Astrocyte (in vitro differentiated cells and primary cell): ENCODE measurements around the gene ELK3. TPM values are rescaled to one million over a fixed set of nuclear protein-coding genes. Genes with fewer than 3 reads are reported as not detected.

Experiments used
- DNase-seq: peaks from one replicate; pipeline ENCODE4 v3.0.0-alpha.2; 2010; ENCODE audit warnings: low read depth
- FAIRE-seq: peaks from 2 replicates; lab custom pipeline; 2011; peaks lifted over from hg19 to GRCh38; lab: Jason Lieb, UNC
- H2AFZ ChIP-seq: 2 replicates; pipeline ENCODE4 v1.6.0; 2012; ENCODE audit warnings: low read depth, low read length, inconsistent platforms
- H3K27ac ChIP-seq: 2 replicates; pipeline ENCODE4 v1.5.1; 2011; ENCODE audit warnings: low read depth, low read length, inconsistent platforms
- H3K27me3 ChIP-seq: 2 replicates; pipeline ENCODE4 v1.6.0; 2011; ENCODE audit warnings: low read length, inconsistent platforms; ENCODE audit not compliant: insufficient read depth
- H3K36me3 ChIP-seq: 2 replicates; pipeline ENCODE4 v1.5.1; 2011; ENCODE audit warnings: low read length, inconsistent platforms; ENCODE audit not compliant: insufficient read depth
- H3K4me1 ChIP-seq: 2 replicates; pipeline ENCODE4 v1.5.1; 2011; ENCODE audit warnings: low read length, inconsistent platforms; ENCODE audit not compliant: insufficient read depth
- H3K4me2 ChIP-seq: 2 replicates; pipeline ENCODE4 v1.6.0; 2012; ENCODE audit warnings: low read length, inconsistent platforms
- H3K4me3 ChIP-seq: 2 replicates; pipeline ENCODE4 v1.5.1; 2011; ENCODE audit warnings: low read depth, mild to moderate bottlenecking, low read length, inconsistent platforms; ENCODE audit not compliant: insufficient read depth
- H3K79me2 ChIP-seq: 2 replicates; pipeline ENCODE4 v1.6.0; 2012; ENCODE audit warnings: mild to moderate bottlenecking, low read length, inconsistent platforms; ENCODE audit not compliant: insufficient read depth
- H3K9ac ChIP-seq: 2 replicates; pipeline ENCODE4 v1.6.0; 2012; ENCODE audit warnings: mild to moderate bottlenecking, low read length, inconsistent platforms
- H3K9me3 ChIP-seq: 2 replicates; pipeline ENCODE4 v1.5.1; 2012; ENCODE audit warnings: low read depth, mild to moderate bottlenecking, low read length, inconsistent platforms; ENCODE audit not compliant: insufficient read depth
- H4K20me1 ChIP-seq: 2 replicates; pipeline ENCODE4 v1.6.0; 2012; ENCODE audit warnings: low read length, inconsistent platforms; ENCODE audit not compliant: insufficient read depth
- H3K27ac Mint-ChIP-seq: one replicate; pipeline ENCODE4 v1.8.0; 2021; ENCODE audit warnings: mild to moderate bottlenecking, mixed read lengths; ENCODE audit not compliant: unreplicated experiment
- H3K27me3 Mint-ChIP-seq: one replicate; pipeline ENCODE4 v1.8.0; 2021; ENCODE audit warnings: low read depth, mixed read lengths; ENCODE audit not compliant: unreplicated experiment
- H3K36me3 Mint-ChIP-seq: one replicate; pipeline ENCODE4 v1.8.0; 2021; ENCODE audit warnings: low read depth, mixed read lengths; ENCODE audit not compliant: unreplicated experiment
- H3K4me1 Mint-ChIP-seq: one replicate; pipeline ENCODE4 v1.8.0; 2021; ENCODE audit warnings: low read depth, mixed read lengths; ENCODE audit not compliant: unreplicated experiment
- H3K4me3 Mint-ChIP-seq: one replicate; pipeline ENCODE4 v1.8.0; 2021; ENCODE audit warnings: mild to moderate bottlenecking, moderate library complexity, mixed read lengths; ENCODE audit not compliant: unreplicated experiment
- H3K9me3 Mint-ChIP-seq: one replicate; pipeline ENCODE4 v1.8.0; 2021; ENCODE audit warnings: mild to moderate bottlenecking, mixed read lengths; ENCODE audit not compliant: unreplicated experiment
- EZH2 ChIP-seq: IDR thresholded peaks from 2 replicates; pipeline ENCODE4 v1.6.1; 2012; ENCODE audit warnings: mild to moderate bottlenecking, low read length, inconsistent platforms; ENCODE audit not compliant: insufficient read depth
- total RNA-seq: library from RNA; stranded (reverse); gene quantifications from 2 replicates; pipeline ENCODE4 v1.2.1, GENCODE V29; 2021
- TF ChIP-seq, protein P1 (sequence below): IDR thresholded peaks from 2 replicates; pipeline ENCODE4 v1.5.1; 2011; ENCODE audit warnings: low read depth, mild to moderate bottlenecking, inconsistent platforms, low read length, moderate library complexity; ENCODE audit not compliant: insufficient read depth

Gene ELK3
- total RNA-seq, 1 donor from 2014 or later: 62.7 TPM

DNA sequence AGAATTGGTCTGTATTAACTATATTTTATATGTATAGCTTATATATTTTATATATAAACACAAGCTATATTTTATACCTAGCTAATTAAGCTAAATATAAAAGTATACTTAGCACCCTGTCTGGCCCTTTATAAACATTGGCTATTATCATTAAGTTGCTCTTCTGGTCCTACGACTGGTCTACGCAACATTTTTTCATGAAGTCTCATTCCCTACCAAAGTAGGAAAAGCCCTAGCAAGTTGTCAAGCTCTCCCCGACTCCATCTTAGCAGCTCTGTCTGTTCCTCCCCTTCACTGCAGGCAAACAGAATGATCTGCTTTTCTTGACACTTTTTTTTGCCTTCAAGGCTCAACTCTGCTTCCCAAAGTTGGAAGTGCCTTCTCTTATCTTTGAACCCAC is 36.7 kb upstream of the ELK3 start:
- no peak overlapping the region for H3K4me3 ChIP-seq
- peaks cover 4% of the 10 kb centered on the region for H3K9me3 Mint-ChIP-seq
- no peak for TF ChIP-seq EZH2
- TF ChIP-seq, protein P1, sequence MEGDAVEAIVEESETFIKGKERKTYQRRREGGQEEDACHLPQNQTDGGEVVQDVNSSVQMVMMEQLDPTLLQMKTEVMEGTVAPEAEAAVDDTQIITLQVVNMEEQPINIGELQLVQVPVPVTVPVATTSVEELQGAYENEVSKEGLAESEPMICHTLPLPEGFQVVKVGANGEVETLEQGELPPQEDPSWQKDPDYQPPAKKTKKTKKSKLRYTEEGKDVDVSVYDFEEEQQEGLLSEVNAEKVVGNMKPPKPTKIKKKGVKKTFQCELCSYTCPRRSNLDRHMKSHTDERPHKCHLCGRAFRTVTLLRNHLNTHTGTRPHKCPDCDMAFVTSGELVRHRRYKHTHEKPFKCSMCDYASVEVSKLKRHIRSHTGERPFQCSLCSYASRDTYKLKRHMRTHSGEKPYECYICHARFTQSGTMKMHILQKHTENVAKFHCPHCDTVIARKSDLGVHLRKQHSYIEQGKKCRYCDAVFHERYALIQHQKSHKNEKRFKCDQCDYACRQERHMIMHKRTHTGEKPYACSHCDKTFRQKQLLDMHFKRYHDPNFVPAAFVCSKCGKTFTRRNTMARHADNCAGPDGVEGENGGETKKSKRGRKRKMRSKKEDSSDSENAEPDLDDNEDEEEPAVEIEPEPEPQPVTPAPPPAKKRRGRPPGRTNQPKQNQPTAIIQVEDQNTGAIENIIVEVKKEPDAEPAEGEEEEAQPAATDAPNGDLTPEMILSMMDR: no peak
- no peaks in the 10 kb centered on the region for H3K79me2 ChIP-seq
- no peak overlapping the region for H3K9ac ChIP-seq
- no peaks in the 10 kb centered on the region for H3K4me1 ChIP-seq
- H3K27ac ChIP-seq: no peak overlapping the region
- no peaks in the 10 kb centered on the region for H3K9me3 ChIP-seq
- no peak overlapping the region for H3K4me3 Mint-ChIP-seq
- peaks cover 12% of the 10 kb centered on the region for H3K27me3 Mint-ChIP-seq
- no peaks in the 10 kb centered on the region for H3K36me3 ChIP-seq
- no peaks in the 10 kb centered on the region for H3K4me1 Mint-ChIP-seq
- H3K36me3 Mint-ChIP-seq: no peaks in the 10 kb centered on the region
- no peak overlapping the region for H3K4me2 ChIP-seq
- no peaks in the 10 kb centered on the region for H3K27me3 ChIP-seq
- no peak overlapping the region for H3K27ac Mint-ChIP-seq
- H4K20me1 ChIP-seq: no peaks in the 10 kb centered on the region
- DNase-seq: no peak
- FAIRE-seq: no peak
- H2AFZ ChIP-seq: no peak overlapping the region

DNA sequence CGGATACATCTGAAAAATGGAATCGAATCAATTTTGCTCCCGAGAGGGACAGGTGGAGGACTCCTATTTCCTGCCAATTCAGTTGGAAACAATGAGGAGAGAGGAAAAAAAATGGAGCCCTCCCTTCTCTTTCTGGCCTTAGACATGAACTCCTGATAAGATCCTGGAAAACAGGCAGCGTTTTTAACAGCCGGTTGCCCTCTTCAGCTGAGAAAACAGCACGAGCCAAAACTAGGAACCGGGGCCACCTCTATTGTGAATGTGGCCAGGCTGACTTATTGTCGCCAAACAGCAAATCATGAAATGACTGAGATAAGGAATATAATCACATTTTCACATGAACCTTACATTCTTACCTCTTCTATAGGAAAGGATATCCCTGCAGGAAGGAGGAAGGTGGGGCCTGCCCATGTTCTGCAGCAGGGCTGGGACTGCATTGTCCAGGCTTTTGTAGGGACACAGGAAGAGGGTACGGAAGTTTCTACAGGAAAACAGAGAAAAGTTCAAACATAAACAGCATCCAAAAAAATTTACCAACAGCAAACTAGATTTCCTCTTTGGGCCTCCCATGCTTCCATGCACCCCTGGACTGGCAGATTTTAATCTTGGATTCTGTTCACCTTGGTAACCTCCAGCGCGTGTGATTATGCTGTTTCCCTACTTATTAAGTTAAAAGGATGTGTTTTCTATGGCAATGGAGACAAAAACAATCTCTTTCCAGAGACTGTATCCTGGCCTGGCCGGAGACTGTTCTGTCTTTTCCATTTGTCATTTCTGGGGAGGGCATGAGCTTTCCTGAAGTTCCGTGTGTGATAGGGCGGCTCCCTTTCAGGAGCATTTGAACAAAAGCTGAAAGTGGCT is 29.0 kb upstream of the ELK3 start:
- Histone ChIP-seq H3K27ac (no peak overlapping the region), H3K4me3 (no peak overlapping the region), H3K79me2 (no peaks in the 10 kb centered on the region), H3K4me1 (no peaks in the 10 kb centered on the region), H3K36me3 (no peaks in the 10 kb centered on the region), H3K9me3 (no peaks in the 10 kb centered on the region), H2AFZ (no peak overlapping the region), H3K9ac (no peak overlapping the region), H3K27me3 (no peaks in the 10 kb centered on the region), H4K20me1 (no peaks in the 10 kb centered on the region), H3K4me2 (no peak overlapping the region)
- no peak for FAIRE-seq
- no peak for DNase-seq
- peaks cover 13% of the 10 kb centered on the region for H3K27me3 Mint-ChIP-seq
- no peak overlapping the region for H3K4me3 Mint-ChIP-seq
- H3K27ac Mint-ChIP-seq: no peak overlapping the region
- H3K9me3 Mint-ChIP-seq: no peaks in the 10 kb centered on the region
- peaks cover 18% of the 10 kb centered on the region for H3K4me1 Mint-ChIP-seq
- TF ChIP-seq, protein P1: no peak
- no peak for TF ChIP-seq EZH2
- H3K36me3 Mint-ChIP-seq: no peaks in the 10 kb centered on the region

DNA sequence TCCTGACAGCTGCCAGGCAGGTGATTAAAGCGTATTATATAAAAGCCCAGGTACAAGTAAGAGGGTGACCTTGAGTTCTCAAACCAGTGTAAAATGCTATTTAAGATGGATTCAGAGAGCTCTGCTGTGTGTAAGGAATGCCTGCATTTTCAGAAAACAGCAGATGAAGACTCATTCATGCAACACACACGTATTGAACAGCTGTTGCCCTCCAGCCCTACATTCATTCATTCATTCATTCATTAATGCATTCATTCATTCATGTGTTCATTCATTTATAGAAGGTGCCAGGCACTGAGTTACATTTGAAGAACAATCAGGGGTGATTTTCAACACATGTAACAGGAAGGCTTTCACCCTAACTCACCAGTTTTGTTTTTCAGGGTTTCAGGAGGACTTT is 27.4 kb upstream of the ELK3 start:
- H3K4me1 Mint-ChIP-seq: peaks cover 18% of the 10 kb centered on the region
- DNase-seq: no peak
- H3K27ac Mint-ChIP-seq: no peak overlapping the region
- no peaks in the 10 kb centered on the region for H3K36me3 Mint-ChIP-seq
- H2AFZ ChIP-seq: no peak overlapping the region
- no peaks in the 10 kb centered on the region for H4K20me1 ChIP-seq
- no peak overlapping the region for H3K4me3 Mint-ChIP-seq
- H3K4me1 ChIP-seq: no peaks in the 10 kb centered on the region
- H3K4me3 ChIP-seq: no peak overlapping the region
- no peak for FAIRE-seq
- TF ChIP-seq, protein P1: no peak
- TF ChIP-seq EZH2: no peak
- H3K9me3 ChIP-seq: no peaks in the 10 kb centered on the region
- H3K27me3 Mint-ChIP-seq: peaks cover 18% of the 10 kb centered on the region
- H3K79me2 ChIP-seq: no peaks in the 10 kb centered on the region
- H3K27me3 ChIP-seq: no peaks in the 10 kb centered on the region
- H3K9ac ChIP-seq: no peak overlapping the region
- H3K9me3 Mint-ChIP-seq: no peaks in the 10 kb centered on the region
- no peak overlapping the region for H3K4me2 ChIP-seq
- no peaks in the 10 kb centered on the region for H3K36me3 ChIP-seq
- no peak overlapping the region for H3K27ac ChIP-seq
